ENCODE results near the gene IKBKE. TPM values are rescaled to one million over a fixed set of nuclear protein-coding genes. Genes with fewer than 3 reads are reported as not detected.

The IKBKE gene
- total and polyA plus RNA-seq, 11 donors = 0.27 to 10.8 (median 1.1) TPM

DNA sequence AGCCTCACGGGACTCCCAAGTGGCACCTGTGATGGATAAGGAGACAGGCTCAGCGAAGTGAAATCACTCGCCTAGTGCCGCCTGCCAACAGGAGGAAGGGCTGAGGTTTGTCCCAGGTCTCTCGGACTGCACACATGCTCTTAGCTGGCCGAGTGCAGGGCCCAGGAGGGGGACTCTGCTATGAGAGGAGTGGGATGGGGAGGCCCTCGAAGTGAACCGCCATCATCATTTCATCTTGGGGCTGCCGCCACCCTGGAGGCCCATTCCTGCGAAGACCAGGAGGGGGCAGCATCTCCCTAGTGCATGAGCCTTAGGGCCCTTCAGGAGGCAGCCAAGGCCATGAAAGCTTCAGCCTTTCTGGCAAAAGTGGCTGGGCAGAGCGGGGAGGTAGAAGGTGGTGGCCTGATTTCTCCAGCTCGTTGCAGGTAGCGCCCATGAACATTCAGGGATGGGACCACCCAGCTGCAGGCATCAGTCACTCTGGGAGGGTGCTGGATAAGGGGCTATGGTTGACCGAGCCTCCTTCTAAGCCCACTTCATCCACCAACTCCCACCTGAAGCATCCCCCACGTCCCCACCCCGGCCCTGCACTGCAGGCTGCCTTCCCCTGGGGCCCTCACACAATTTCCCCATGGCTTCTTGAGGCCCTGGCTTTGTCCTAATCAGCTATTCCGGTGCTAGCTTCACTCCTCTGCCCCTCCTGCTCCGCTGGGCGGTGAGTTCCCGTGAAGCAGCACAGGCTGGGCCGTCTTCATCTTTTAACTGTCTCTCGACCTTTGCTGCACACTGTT lies 19.9 kb downstream of the IKBKE start:
- intact Hi-C loops (cut with DNase I) = loop anchor here (1.0 to 10.0 kb wide), 11 partner anchors 25 to 495 kb away; no protein-coding TSS in a partner anchor
- Histone ChIP-seq H3K36me3 (peaks cover 0 to 68% (median 0%) of the 10 kb centered on the region in 9 donors), H3K27ac (no peak overlapping the region), H3K4me1 (peaks cover 0 to 36% (median 11%) of the 10 kb centered on the region in 12 donors), H3K4me3 (no peak overlapping the region), H3K9me3 (no peaks in the 10 kb centered on the region), H3K27me3 (no peaks in the 10 kb centered on the region)
- WGBS, 4 donors = 44 to 51% (median 47%) methylated on average over 19 to 22 of the region's 22 CpGs
- ATAC-seq (peak; percentile 56 to 90 (median 86)), DNase-seq (peak; percentile 68 to 84 (median 78))
- TF ChIP-seq, protein P1, sequence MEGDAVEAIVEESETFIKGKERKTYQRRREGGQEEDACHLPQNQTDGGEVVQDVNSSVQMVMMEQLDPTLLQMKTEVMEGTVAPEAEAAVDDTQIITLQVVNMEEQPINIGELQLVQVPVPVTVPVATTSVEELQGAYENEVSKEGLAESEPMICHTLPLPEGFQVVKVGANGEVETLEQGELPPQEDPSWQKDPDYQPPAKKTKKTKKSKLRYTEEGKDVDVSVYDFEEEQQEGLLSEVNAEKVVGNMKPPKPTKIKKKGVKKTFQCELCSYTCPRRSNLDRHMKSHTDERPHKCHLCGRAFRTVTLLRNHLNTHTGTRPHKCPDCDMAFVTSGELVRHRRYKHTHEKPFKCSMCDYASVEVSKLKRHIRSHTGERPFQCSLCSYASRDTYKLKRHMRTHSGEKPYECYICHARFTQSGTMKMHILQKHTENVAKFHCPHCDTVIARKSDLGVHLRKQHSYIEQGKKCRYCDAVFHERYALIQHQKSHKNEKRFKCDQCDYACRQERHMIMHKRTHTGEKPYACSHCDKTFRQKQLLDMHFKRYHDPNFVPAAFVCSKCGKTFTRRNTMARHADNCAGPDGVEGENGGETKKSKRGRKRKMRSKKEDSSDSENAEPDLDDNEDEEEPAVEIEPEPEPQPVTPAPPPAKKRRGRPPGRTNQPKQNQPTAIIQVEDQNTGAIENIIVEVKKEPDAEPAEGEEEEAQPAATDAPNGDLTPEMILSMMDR (IDR thresholded peaks at IDR 0.05) = peak; percentile 88 to 98 (median 94)
- TF ChIP-seq POLR2A (IDR thresholded peaks at IDR 0.05) = no peak

DNA sequence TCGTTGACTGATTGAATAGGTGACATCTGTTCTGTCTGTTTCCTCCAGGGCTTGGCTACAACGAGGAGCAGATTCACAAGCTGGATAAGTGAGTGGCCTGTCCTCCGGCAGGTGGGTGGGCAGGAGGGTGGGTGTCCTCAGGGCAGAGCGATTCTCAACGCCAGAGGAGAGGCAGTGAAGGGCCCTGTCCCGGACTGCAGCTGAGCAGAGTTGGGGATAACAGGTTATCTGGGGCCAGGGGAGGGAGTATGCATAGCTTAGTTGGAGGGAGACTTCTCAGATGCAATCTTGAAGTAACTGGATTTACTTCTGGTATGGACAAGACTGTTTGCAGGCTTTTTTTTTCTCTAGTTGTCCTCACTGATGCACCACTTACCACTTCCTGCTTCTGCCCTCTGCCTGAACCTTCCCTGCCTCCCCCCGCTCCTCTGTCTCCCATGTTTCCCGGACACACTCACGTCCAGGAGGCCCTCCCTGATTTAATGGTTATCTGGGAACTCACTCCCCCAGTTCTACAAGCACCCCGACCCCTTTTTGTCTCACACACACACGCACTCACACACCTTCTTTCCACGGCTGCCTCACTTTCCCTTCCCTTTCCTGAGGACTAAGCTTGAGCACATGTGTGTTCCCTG lies 20.6 kb downstream of the IKBKE start:
- intact Hi-C loops (cut with DNase I) = loop anchor here (1.0 to 10.0 kb wide), 10 partner anchors 51 to 494 kb away; no protein-coding TSS in a partner anchor
- WGBS, 4 donors = 68 to 77% (median 72%) methylated on average over 12 of the region's 12 CpGs
- Histone ChIP-seq H3K4me3 (no peak overlapping the region), H3K4me1 (peaks cover 5 to 43% (median 18%) of the 10 kb centered on the region in 12 donors), H3K27me3 (no peaks in the 10 kb centered on the region), H3K27ac (no peak overlapping the region), H3K9me3 (no peaks in the 10 kb centered on the region), H3K36me3 (peaks cover 0 to 61% (median 0%) of the 10 kb centered on the region in 9 donors)
- DNase-seq (no peak), ATAC-seq (no peak)
- TF ChIP-seq POLR2A (IDR thresholded peaks at IDR 0.05) = no peak
- TF ChIP-seq, protein P1 (IDR thresholded peaks at IDR 0.05) = no peak

DNA sequence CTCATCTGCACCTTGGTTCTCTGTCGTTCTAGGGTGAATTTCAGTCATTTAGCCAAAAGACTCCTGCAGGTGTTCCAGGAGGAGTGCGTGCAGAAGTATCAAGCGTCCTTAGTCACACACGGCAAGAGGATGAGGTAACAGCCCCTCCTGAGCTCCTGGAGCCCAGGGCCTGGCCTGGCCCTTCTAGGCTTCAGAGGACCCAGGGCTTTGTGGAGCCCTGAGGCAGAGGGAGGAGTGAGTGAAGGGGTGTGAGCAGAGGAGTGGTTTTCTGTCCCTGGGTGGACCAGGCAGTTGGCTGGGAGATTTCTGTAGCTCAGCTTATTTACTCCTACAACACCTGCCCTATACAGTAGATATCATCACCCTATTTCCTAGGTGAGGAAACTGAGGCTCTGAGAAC lies 21.3 kb downstream of the IKBKE start:
- no peaks in the 10 kb centered on the region for H3K9me3 ChIP-seq
- intact Hi-C loops (cut with DNase I) = loop anchor here (2.0 to 10.0 kb wide), 9 partner anchors 51 to 493 kb away; no protein-coding TSS in a partner anchor
- no peak overlapping the region for H3K27ac ChIP-seq
- H3K4me1 ChIP-seq = peaks cover 7 to 49% (median 25%) of the 10 kb centered on the region in 12 donors
- DNase-seq = no peak
- H3K27me3 ChIP-seq = no peaks in the 10 kb centered on the region
- H3K4me3 ChIP-seq = no peak overlapping the region
- no peak for TF ChIP-seq POLR2A (IDR thresholded peaks at IDR 0.05)
- TF ChIP-seq, protein P1 (IDR thresholded peaks at IDR 0.05) = no peak
- 83 to 93% (median 91%) methylated on average over 4 of the region's 4 CpGs for WGBS, 4 donors
- no peak for ATAC-seq
- H3K36me3 ChIP-seq = peaks cover 0 to 64% (median 0%) of the 10 kb centered on the region in 9 donors

DNA sequence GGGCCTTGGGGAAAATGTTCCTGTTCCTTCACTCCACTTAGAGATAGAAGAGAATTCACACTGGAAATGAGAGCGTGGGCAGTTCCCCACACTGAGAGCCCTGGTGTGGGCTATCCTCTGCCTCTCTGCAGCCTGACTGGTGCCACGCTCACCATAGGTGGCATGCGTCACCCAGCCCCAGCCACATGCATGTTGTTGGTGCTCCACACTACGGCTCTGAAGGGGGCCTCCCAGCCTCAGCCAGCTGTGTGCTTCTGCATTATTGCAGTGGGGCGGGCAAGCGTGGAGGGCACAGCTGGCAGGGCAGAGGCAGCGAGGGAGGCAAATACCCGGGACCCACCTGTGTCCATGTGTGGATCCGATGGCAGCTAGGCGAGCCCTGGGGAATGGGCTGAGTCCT lies 22.3 kb downstream of the IKBKE start:
- TF ChIP-seq, protein P1 (IDR thresholded peaks at IDR 0.05) = no peak
- no peak for TF ChIP-seq POLR2A (IDR thresholded peaks at IDR 0.05)
- Histone ChIP-seq H3K4me3 (no peak overlapping the region), H3K27ac (no peak overlapping the region), H3K4me1 (peaks cover 6 to 42% (median 22%) of the 10 kb centered on the region in 12 donors), H3K9me3 (no peaks in the 10 kb centered on the region), H3K27me3 (no peaks in the 10 kb centered on the region), H3K36me3 (peaks cover 0 to 64% (median 0%) of the 10 kb centered on the region in 9 donors)
- DNase-seq (no peak), ATAC-seq (no peak)
- intact Hi-C loops (cut with DNase I) = loop anchor here in 9 of 10 donors (2.0 to 10.0 kb wide), 8 partner anchors 50 to 492 kb away; no protein-coding TSS in a partner anchor
- WGBS, 4 donors = 96 to 98% (median 97%) methylated on average over 7 to 10 of the region's 10 CpGs

All from heart left ventricle (tissue), 16 donors.